KMS-11 (cell line): ENCODE measurements around the gene WFIKKN2.
"Not testable (repeated sequence)": the region's sequence is repeated elsewhere in the genome, so short reads cannot be mapped to it uniquely, and the experiment has no call there.

Source experiments
- H2AFZ ChIP-seq: fragments of 200-600 bp; sonication (generic); 2 replicates; pipeline ENCODE4 v1.6.1; 2016; ENCODE audit warnings: antibody characterized with exemption, mixed run types, low read depth
- H3K27ac ChIP-seq: fragments of 200-600 bp; sonication (generic); 2 replicates; pipeline ENCODE4 v1.6.1; 2016; ENCODE audit warnings: mild to moderate bottlenecking, mixed run types
- H3K27me3 ChIP-seq: fragments of 200-600 bp; sonication (generic); 2 replicates; pipeline ENCODE4 v1.6.1; 2017; ENCODE audit warnings: mild to moderate bottlenecking, low read depth, mixed run types, moderate library complexity; ENCODE audit not compliant: insufficient read depth
- H3K36me3 ChIP-seq: fragments of 200-600 bp; sonication (generic); 2 replicates; pipeline ENCODE4 v1.6.1; 2017; ENCODE audit warnings: mild to moderate bottlenecking, mixed run types; ENCODE audit not compliant: insufficient read depth
- H3K4me1 ChIP-seq: fragments of 200-600 bp; sonication (generic); 2 replicates; pipeline ENCODE4 v1.6.1; 2016; ENCODE audit warnings: mild to moderate bottlenecking, low read depth, mixed run types; ENCODE audit not compliant: poor library complexity, severe bottlenecking
- H3K4me2 ChIP-seq: fragments of 200-600 bp; sonication (generic); 2 replicates; pipeline ENCODE4 v1.7.0; 2016; ENCODE audit warnings: mild to moderate bottlenecking, mixed run types
- H3K4me3 ChIP-seq: fragments of 200-600 bp; sonication (generic); IDR thresholded peaks from 2 replicates; pipeline ENCODE4 v1.6.1; 2017; ENCODE audit warnings: low read depth, low read length, mixed read lengths; ENCODE audit not compliant: insufficient read depth
- H3K79me2 ChIP-seq: fragments of 200-600 bp; sonication (generic); 2 replicates; pipeline ENCODE4 v1.6.1; 2016; ENCODE audit warnings: low read depth, mixed run types; ENCODE audit not compliant: insufficient read depth
- H3K9ac ChIP-seq: fragments of 200-600 bp; sonication (generic); 2 replicates; pipeline ENCODE4 v1.6.1; 2016; ENCODE audit warnings: mild to moderate bottlenecking, mixed run types
- H4K20me1 ChIP-seq: fragments of 200-600 bp; sonication (generic); 2 replicates; pipeline ENCODE4 v1.6.1; 2016; ENCODE audit warnings: mild to moderate bottlenecking, mixed run types; ENCODE audit not compliant: insufficient read depth
- TF ChIP-seq, protein P1 (sequence below): fragments of 200-600 bp; sonication (generic); conservative IDR thresholded peaks from 2 replicates; pipeline ENCODE4 v1.6.1; 2017; ENCODE audit warnings: low read depth, mild to moderate bottlenecking, antibody characterized with exemption, low read length, moderate library complexity, mixed read lengths

WFIKKN2 gene

DNA sequence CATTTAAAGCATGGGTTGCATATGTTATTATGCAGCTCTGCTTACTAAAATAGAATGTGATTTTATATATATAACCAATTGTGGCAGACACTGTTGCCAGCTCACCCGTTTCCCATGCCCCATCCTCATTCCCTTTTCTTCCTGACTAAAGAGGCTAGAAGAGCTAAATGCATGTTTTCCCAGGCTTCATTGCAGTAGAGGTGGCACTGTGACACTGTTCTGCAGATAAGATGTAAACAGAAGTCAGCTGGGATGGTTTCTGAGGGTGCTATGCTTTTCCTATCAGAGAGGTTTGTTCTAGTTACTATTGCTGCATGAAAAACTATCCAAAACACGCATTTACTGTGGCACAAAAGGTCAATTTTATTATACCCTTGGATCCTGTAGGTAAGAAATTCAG lies 36.5 kb downstream of the WFIKKN2 start:
- no peak overlapping the region for H3K4me3 ChIP-seq
- H3K27me3 ChIP-seq = no peaks in the 10 kb centered on the region
- H3K27ac ChIP-seq = no peak overlapping the region
- H3K4me2 ChIP-seq = 0 out of 2 replicates have a peak overlapping the region, but pooled peaks have one; percentile 9
- TF ChIP-seq, protein P1, sequence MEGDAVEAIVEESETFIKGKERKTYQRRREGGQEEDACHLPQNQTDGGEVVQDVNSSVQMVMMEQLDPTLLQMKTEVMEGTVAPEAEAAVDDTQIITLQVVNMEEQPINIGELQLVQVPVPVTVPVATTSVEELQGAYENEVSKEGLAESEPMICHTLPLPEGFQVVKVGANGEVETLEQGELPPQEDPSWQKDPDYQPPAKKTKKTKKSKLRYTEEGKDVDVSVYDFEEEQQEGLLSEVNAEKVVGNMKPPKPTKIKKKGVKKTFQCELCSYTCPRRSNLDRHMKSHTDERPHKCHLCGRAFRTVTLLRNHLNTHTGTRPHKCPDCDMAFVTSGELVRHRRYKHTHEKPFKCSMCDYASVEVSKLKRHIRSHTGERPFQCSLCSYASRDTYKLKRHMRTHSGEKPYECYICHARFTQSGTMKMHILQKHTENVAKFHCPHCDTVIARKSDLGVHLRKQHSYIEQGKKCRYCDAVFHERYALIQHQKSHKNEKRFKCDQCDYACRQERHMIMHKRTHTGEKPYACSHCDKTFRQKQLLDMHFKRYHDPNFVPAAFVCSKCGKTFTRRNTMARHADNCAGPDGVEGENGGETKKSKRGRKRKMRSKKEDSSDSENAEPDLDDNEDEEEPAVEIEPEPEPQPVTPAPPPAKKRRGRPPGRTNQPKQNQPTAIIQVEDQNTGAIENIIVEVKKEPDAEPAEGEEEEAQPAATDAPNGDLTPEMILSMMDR = no peak
- H3K79me2 ChIP-seq = no peaks in the 10 kb centered on the region
- H3K4me1 ChIP-seq = peaks cover 35% of the 10 kb centered on the region
- H4K20me1 ChIP-seq = no peaks in the 10 kb centered on the region
- H3K9ac ChIP-seq = no peak overlapping the region
- H2AFZ ChIP-seq = no peak overlapping the region
- no peaks in the 10 kb centered on the region for H3K36me3 ChIP-seq

GRCh38 chr17:50872710-50873424 lies 37.5 kb downstream of the WFIKKN2 start:
- Histone ChIP-seq H3K4me1 (peaks cover 34% of the 10 kb centered on the region), H2AFZ (peak overlapping the region; percentile 31; the same call in 1 of the 2 replicates), H3K4me3 (no peak overlapping the region), H3K79me2 (no peaks in the 10 kb centered on the region), H4K20me1 (no peaks in the 10 kb centered on the region), H3K4me2 (no peak overlapping the region), H3K27me3 (no peaks in the 10 kb centered on the region), H3K27ac (peak overlapping the region; percentile 0; the same call in 1 of the 2 replicates), H3K9ac (no peak overlapping the region; the same call in 1 of the 2 replicates), H3K36me3 (no peaks in the 10 kb centered on the region)
- TF ChIP-seq, protein P1 = no peak

GRCh38 chr17:50875074-50875473 lies 39.7 kb downstream of the WFIKKN2 start:
- no peak overlapping the region for H2AFZ ChIP-seq
- H3K27me3 ChIP-seq = no peaks in the 10 kb centered on the region
- no peak overlapping the region for H3K27ac ChIP-seq
- H3K4me3 ChIP-seq = no peak overlapping the region
- H4K20me1 ChIP-seq = no peaks in the 10 kb centered on the region
- no peaks in the 10 kb centered on the region for H3K79me2 ChIP-seq
- H3K4me1 ChIP-seq = peaks cover 23% of the 10 kb centered on the region
- TF ChIP-seq, protein P1 = no peak
- no peak overlapping the region for H3K9ac ChIP-seq
- no peak overlapping the region for H3K4me2 ChIP-seq
- H3K36me3 ChIP-seq = no peaks in the 10 kb centered on the region

DNA sequence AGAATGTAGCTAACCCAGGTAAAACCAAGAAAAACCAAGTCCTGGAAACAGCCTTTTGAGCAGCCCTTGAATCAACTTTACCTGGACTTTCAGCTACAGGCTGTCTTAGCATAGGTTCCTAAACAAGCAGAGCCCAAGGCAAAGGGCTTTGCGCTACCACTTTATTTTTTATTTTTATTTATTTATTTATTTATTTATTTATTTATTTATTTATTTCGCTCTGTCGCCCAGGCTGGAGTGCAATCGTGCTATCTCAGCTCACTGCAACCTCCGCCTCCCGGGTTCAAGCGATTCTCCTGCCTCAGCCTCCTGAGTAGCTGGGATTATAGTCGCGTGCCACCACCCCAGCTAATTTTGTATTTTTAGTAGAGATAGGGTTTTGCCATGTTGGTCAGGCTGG lies 41.7 kb downstream of the WFIKKN2 start:
- H3K9ac ChIP-seq = not testable (repeated sequence)

GRCh38 chr17:50877838-50878237 lies 42.5 kb downstream of the WFIKKN2 start:
- H3K79me2 ChIP-seq = no peaks in the 10 kb centered on the region
- H4K20me1 ChIP-seq = no peaks in the 10 kb centered on the region
- H3K27ac ChIP-seq = no peak overlapping the region
- H2AFZ ChIP-seq = no peak overlapping the region
- no peak overlapping the region for H3K9ac ChIP-seq
- no peaks in the 10 kb centered on the region for H3K36me3 ChIP-seq
- peaks cover 6% of the 10 kb centered on the region for H3K4me1 ChIP-seq
- H3K27me3 ChIP-seq = no peaks in the 10 kb centered on the region
- H3K4me3 ChIP-seq = no peak overlapping the region
- no peak overlapping the region for H3K4me2 ChIP-seq
- TF ChIP-seq, protein P1 = no peak

More for the DNA sequence above, 41.7 kb downstream of the WFIKKN2 start:
- H4K20me1 ChIP-seq, H3K4me3 ChIP-seq, H3K4me2 ChIP-seq, H3K36me3 ChIP-seq, H3K79me2 ChIP-seq, H3K27ac ChIP-seq, H2AFZ ChIP-seq, H3K27me3 ChIP-seq: not testable (repeated sequence)
- peaks cover 14% of the 10 kb centered on the region for H3K4me1 ChIP-seq
